HEK293 (cell line): ENCODE results near the gene CHFR.
A peak's percentile ranks its signal among the peaks of the same experiment; 100 is the strongest.
"Not testable (repeated sequence)": the region's sequence is repeated elsewhere in the genome, so short reads cannot be mapped to it uniquely, and the experiment has no call there.

Experiments used
- CTCF ChIA-PET: fragments of 350-600 bp; formaldehyde crosslinking; extraction: SDS; loops from one replicate; lab custom pipeline; 2021; ENCODE audit warnings: antibody characterized with exemption; lab: Yijun Ruan, JAX
- POLR2A ChIA-PET: fragments of 300-600 bp; formaldehyde crosslinking; extraction: SDS; loops from one replicate; lab custom pipeline; 2020; ENCODE audit warnings: antibody characterized with exemption, inconsistent platforms; lab: Yijun Ruan, JAX
- H3K27ac ChIP-seq: fragments of 200-500 bp; sonication (Bioruptor generic); 2 replicates; pipeline ENCODE4 v1.5.1; 2014; ENCODE audit warnings: low read depth, low read length, control low read depth, inconsistent platforms; ENCODE audit errors: extremely low read depth
- H3K36me3 ChIP-seq, 2 experiments: fragments of 200-500 bp in 1 of 2; sonication (Bioruptor generic) in 1 of 2; 1 replicate in 1 of 2; 2 replicates in 1 of 2; pipeline ENCODE4 v1.5.1; 2014 to 2017; ENCODE audit warnings: inconsistent platforms in 2 of 2, low read length in 2 of 2; ENCODE audit not compliant: control insufficient read depth in 2 of 2, insufficient read depth in 1 of 2
- H3K4me1 ChIP-seq: fragments of 200-500 bp; sonication (Bioruptor generic); 2 replicates; pipeline ENCODE4 v1.5.1; 2014; ENCODE audit warnings: mild to moderate bottlenecking, low read length, inconsistent platforms; ENCODE audit not compliant: control insufficient read depth, insufficient read depth
- H3K4me3 ChIP-seq: 2 replicates; pipeline ENCODE4 v1.5.1; 2011; ENCODE audit warnings: low read depth, mild to moderate bottlenecking, control low read depth, low read length, moderate library complexity
- H3K9me3 ChIP-seq: fragments of 200-500 bp; sonication (Bioruptor generic); 2 replicates; pipeline ENCODE4 v1.5.1; 2014; ENCODE audit warnings: low read depth, low read length, inconsistent platforms; ENCODE audit not compliant: control insufficient read depth, insufficient read depth
- EGR2 ChIP-seq: fragments of 450-650 bp; formaldehyde crosslinking; IDR thresholded peaks from 2 replicates; pipeline ENCODE4 v1.5.1; 2016; ENCODE audit warnings: low read depth, missing biosample characterization, missing genetic modification characterization
- FEZF1 ChIP-seq: fragments of 450-650 bp; formaldehyde crosslinking; IDR thresholded peaks from 2 replicates; pipeline ENCODE4 v1.5.1; 2016; ENCODE audit warnings: missing biosample characterization, missing genetic modification characterization
- HOXD13 ChIP-seq: sonication (generic); formaldehyde crosslinking; IDR thresholded peaks from 2 replicates; pipeline ENCODE4 v1.8.0; 2022; ENCODE audit warnings: missing genetic modification reagents, borderline replicate concordance
- KLF1 ChIP-seq: fragments of 450-650 bp; formaldehyde crosslinking; IDR thresholded peaks from 2 replicates; pipeline ENCODE4 v1.5.1; 2016; ENCODE audit warnings: missing biosample characterization, missing genetic modification characterization
- PATZ1 ChIP-seq: fragments of 450-650 bp; formaldehyde crosslinking; IDR thresholded peaks from 2 replicates; pipeline ENCODE4 v1.5.1; 2016; ENCODE audit warnings: missing biosample characterization, missing genetic modification characterization
- YY2 ChIP-seq: fragments of 450-650 bp; formaldehyde crosslinking; IDR thresholded peaks from 2 replicates; pipeline ENCODE4 v1.5.1; 2016; ENCODE audit warnings: missing biosample characterization, missing genetic modification characterization
- ZBTB20 ChIP-seq: fragments of 450-650 bp; formaldehyde crosslinking; IDR thresholded peaks from 2 replicates; pipeline ENCODE4 v1.5.1; 2016; ENCODE audit warnings: missing biosample characterization, missing genetic modification characterization
- ZFHX2 ChIP-seq: fragments of 450-650 bp; formaldehyde crosslinking; conservative IDR thresholded peaks from 2 replicates; pipeline ENCODE4 v1.5.1; 2016; ENCODE audit warnings: missing biosample characterization, missing genetic modification characterization
- ZFP37 ChIP-seq: fragments of 450-650 bp; formaldehyde crosslinking; IDR thresholded peaks from 2 replicates; pipeline ENCODE4 v1.5.1; 2016; ENCODE audit warnings: missing biosample characterization, missing genetic modification characterization
- ZNF112 ChIP-seq: fragments of 450-650 bp; formaldehyde crosslinking; IDR thresholded peaks from 2 replicates; pipeline ENCODE4 v1.5.0; 2017; ENCODE audit warnings: missing biosample characterization, missing genetic modification characterization
- ZNF121 ChIP-seq: fragments of 450-650 bp; formaldehyde crosslinking; IDR thresholded peaks from 2 replicates; pipeline ENCODE4 v1.5.1; 2016; ENCODE audit warnings: missing biosample characterization, missing genetic modification characterization
- ZNF146 ChIP-seq: fragments of 450-650 bp; formaldehyde crosslinking; IDR thresholded peaks from 2 replicates; pipeline ENCODE4 v1.5.1; 2016; ENCODE audit warnings: missing biosample characterization, missing genetic modification characterization
- ZNF175 ChIP-seq: fragments of 450-650 bp; formaldehyde crosslinking; IDR thresholded peaks from 2 replicates; pipeline ENCODE4 v1.5.1; 2016; ENCODE audit warnings: missing biosample characterization, missing genetic modification characterization
- ZNF26 ChIP-seq: fragments of 450-650 bp; formaldehyde crosslinking; IDR thresholded peaks from 2 replicates; pipeline ENCODE4 v1.5.1; 2016; ENCODE audit warnings: missing biosample characterization, missing genetic modification characterization
- ZNF366 ChIP-seq: fragments of 450-650 bp; formaldehyde crosslinking; conservative IDR thresholded peaks from 2 replicates; pipeline ENCODE4 v1.5.1; 2016; ENCODE audit warnings: missing biosample characterization, missing genetic modification characterization
- ZNF510 ChIP-seq: fragments of 450-650 bp; formaldehyde crosslinking; IDR thresholded peaks from 2 replicates; pipeline ENCODE4 v1.5.1; 2018; ENCODE audit warnings: mild to moderate bottlenecking, missing genetic modification characterization, missing biosample characterization; ENCODE audit not compliant: insufficient replicate concordance
- ZNF514 ChIP-seq: fragments of 450-650 bp; formaldehyde crosslinking; IDR thresholded peaks from 2 replicates; pipeline ENCODE4 v1.5.1; 2016; ENCODE audit warnings: missing biosample characterization, missing genetic modification characterization
- ZNF530 ChIP-seq: fragments of 450-650 bp; formaldehyde crosslinking; IDR thresholded peaks from 2 replicates; pipeline ENCODE4 v1.5.1; 2016; ENCODE audit warnings: low read depth, missing biosample characterization, missing genetic modification characterization
- ZNF560 ChIP-seq: fragments of 450-650 bp; formaldehyde crosslinking; IDR thresholded peaks from 2 replicates; pipeline ENCODE4 v1.5.1; 2017; ENCODE audit warnings: missing biosample characterization, missing genetic modification characterization, borderline replicate concordance
- ZNF701 ChIP-seq: fragments of 450-650 bp; formaldehyde crosslinking; IDR thresholded peaks from 2 replicates; pipeline ENCODE4 v1.5.1; 2016; ENCODE audit warnings: missing biosample characterization, missing genetic modification characterization
- ZNF768 ChIP-seq: fragments of 450-650 bp; formaldehyde crosslinking; IDR thresholded peaks from 2 replicates; pipeline ENCODE4 v1.5.1; 2018; ENCODE audit warnings: missing biosample characterization, mild to moderate bottlenecking, missing genetic modification characterization
- ZNF843 ChIP-seq: fragments of 450-650 bp; formaldehyde crosslinking; IDR thresholded peaks from 2 replicates; pipeline ENCODE4 v1.5.1; 2016; ENCODE audit warnings: missing biosample characterization, missing genetic modification characterization
- ZSCAN23 ChIP-seq: fragments of 450-650 bp; formaldehyde crosslinking; IDR thresholded peaks from 2 replicates; pipeline ENCODE4 v1.5.1; 2016; ENCODE audit warnings: missing biosample characterization, missing genetic modification characterization
- TF ChIP-seq, protein P1 (sequence below): fragments of 450-650 bp; formaldehyde crosslinking; IDR thresholded peaks from 2 replicates; pipeline ENCODE4 v1.5.1; 2016; ENCODE audit warnings: missing biosample characterization, missing genetic modification characterization

Gene CHFR

GRCh38 chr12:132861558-132861957 is 25.8 kb downstream of the CHFR start:
- Histone ChIP-seq H3K9me3 (no peaks in the 10 kb centered on the region), H3K4me3 (no peak overlapping the region), H3K4me1 (no peaks in the 10 kb centered on the region), H3K27ac (no peak overlapping the region), H3K36me3 (peaks cover 14 to 67% of the 10 kb centered on the region in 2 experiments; a peak in 2 of 3 replicates)
- TF ChIP-seq ZNF768 (no peak), ZFP37 (tag by site-specific recombination) (no peak), ZNF560 (tag by site-specific recombination) (no peak), ZNF26 (tag by site-specific recombination) (no peak), ZBTB20 (no peak), ZNF510 (tag by site-specific recombination) (no peak), YY2 (no peak), ZNF514 (no peak), ZNF530 (tag by site-specific recombination) (no peak), ZSCAN23 (tag by site-specific recombination) (no peak), ZNF701 (no peak), ZNF112 (tag by site-specific recombination) (no peak), PATZ1 (tag by site-specific recombination) (no peak), ZNF366 (tag by site-specific recombination) (no peak), ZNF843 (no peak), ZNF146 (tag by site-specific recombination) (no peak), ZNF175 (tag by site-specific recombination) (no peak)
- TF ChIP-seq, protein P1, sequence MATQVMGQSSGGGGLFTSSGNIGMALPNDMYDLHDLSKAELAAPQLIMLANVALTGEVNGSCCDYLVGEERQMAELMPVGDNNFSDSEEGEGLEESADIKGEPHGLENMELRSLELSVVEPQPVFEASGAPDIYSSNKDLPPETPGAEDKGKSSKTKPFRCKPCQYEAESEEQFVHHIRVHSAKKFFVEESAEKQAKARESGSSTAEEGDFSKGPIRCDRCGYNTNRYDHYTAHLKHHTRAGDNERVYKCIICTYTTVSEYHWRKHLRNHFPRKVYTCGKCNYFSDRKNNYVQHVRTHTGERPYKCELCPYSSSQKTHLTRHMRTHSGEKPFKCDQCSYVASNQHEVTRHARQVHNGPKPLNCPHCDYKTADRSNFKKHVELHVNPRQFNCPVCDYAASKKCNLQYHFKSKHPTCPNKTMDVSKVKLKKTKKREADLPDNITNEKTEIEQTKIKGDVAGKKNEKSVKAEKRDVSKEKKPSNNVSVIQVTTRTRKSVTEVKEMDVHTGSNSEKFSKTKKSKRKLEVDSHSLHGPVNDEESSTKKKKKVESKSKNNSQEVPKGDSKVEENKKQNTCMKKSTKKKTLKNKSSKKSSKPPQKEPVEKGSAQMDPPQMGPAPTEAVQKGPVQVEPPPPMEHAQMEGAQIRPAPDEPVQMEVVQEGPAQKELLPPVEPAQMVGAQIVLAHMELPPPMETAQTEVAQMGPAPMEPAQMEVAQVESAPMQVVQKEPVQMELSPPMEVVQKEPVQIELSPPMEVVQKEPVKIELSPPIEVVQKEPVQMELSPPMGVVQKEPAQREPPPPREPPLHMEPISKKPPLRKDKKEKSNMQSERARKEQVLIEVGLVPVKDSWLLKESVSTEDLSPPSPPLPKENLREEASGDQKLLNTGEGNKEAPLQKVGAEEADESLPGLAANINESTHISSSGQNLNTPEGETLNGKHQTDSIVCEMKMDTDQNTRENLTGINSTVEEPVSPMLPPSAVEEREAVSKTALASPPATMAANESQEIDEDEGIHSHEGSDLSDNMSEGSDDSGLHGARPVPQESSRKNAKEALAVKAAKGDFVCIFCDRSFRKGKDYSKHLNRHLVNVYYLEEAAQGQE (tag by site-specific recombination), result no peak
- POLR2A ChIA-PET, result no interaction called here
- CTCF ChIA-PET, result no interaction called here

DNA sequence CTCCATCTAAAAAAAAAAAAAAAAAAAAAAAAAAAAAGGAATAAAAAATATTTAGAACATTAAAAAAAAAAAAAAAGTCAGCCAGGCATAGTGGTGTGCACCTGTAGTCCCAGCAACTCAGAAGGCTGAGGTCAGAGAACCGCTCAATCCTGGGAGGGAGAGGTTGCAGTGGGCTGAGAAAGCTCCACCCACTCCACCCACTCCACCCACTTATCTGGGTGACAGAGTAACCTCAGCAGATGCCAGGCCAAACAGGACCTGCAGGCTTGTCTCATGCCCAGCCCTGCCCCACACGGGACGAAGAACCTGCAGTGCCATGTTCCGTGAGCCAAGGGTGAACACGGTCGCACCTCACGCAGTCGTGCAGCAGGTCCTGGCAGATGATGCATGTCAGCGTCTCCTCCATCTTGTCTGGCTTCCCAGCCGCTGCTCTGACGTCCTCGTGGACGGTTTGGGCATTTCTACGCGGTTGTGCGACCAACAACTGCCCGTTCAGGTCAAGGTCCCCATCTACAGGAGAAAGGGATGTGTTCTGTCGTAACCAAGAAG is 28.6 kb downstream of the CHFR start:
- Histone ChIP-seq H3K36me3 (peaks cover 21 to 78% of the 10 kb centered on the region in 2 experiments; a peak in 2 of 3 replicates), H3K4me3 (no peak overlapping the region), H3K4me1 (no peaks in the 10 kb centered on the region), H3K9me3 (no peaks in the 10 kb centered on the region), H3K27ac (no peak overlapping the region)
- ChIA-PET POLR2A (no interaction called here), CTCF (interaction anchor here (0.6 kb wide), 1 partner anchor 14 kb away, joined by 4 read pairs; no protein-coding TSS in a partner anchor)
- TF ChIP-seq ZFHX2 (tag by site-specific recombination), result peak; percentile 82
- no peak for TF ChIP-seq HOXD13 (CRISPR knock-in tag)
- TF ChIP-seq FEZF1 (tag by site-specific recombination), result no peak
- peak; percentile 43; the same call in 1 of the 2 replicates for TF ChIP-seq KLF1 (tag by site-specific recombination)
- peak; percentile 83 for TF ChIP-seq EGR2 (tag by site-specific recombination)
- no peak for TF ChIP-seq ZNF121 (tag by site-specific recombination)
- TF ChIP-seq, all 188 proteins: peak for 3

- H3K4me3 ChIP-seq, H3K4me1 ChIP-seq, H3K9me3 ChIP-seq, POLR2A ChIA-PET, H3K27ac ChIP-seq, CTCF ChIA-PET: not testable (repeated sequence)
- H3K36me3 ChIP-seq, result peaks cover 18 to 90% of the 10 kb centered on the region in 2 experiments; a peak in 2 of 3 replicates
These were observed 30.4 kb downstream of the CHFR start for GRCh38 chr12:132857019-132857418.
